ENCODE measurements around the gene SMARCC2. TPM values are rescaled to one million over a fixed set of nuclear protein-coding genes. Genes with fewer than 3 reads are reported as not detected.

SMARCC2 gene
- total and polyA plus RNA-seq, 2 of the 13 experiments (the other 11 are each of a cell fraction or from before 2014, with no cell fraction given): 21.3 to 24.1 TPM

GRCh38 chr12:56158926-56159461 lies 30.3 kb downstream of the SMARCC2 start:
- in situ Hi-C loops (cut with HindIII; ENCODE audit: extremely low pct_ligation_motif_present, low pct_unique_long_range_greater_than_20kb) (loop anchor here (5.0 kb wide), 1 partner anchor 37 kb away; no protein-coding TSS in a partner anchor), intact Hi-C loops (cut with micrococcal nuclease; ENCODE audit: unreplicated experiment) (loop anchor here (2.0 to 5.0 kb wide), 2 partner anchors 32 to 33 kb away; no protein-coding TSS in a partner anchor)
- FAIRE-seq: peak; percentile 57
- Histone ChIP-seq H3K4me3 (replicated peaks in 1 of 3; ENCODE audit: insufficient read depth in 1 of 3, low read depth in 2 of 3, low read length in 3 of 3) (peak overlapping the region; percentile 92 to 99 (median 95)), H3K4me2 (ENCODE audit: low read depth, low read length) (peak overlapping the region; percentile 83), H3K9me3 (ENCODE audit: low read length) (no peaks in the 10 kb centered on the region), H3K4me1 (ENCODE audit: insufficient read depth, low read length) (peaks cover 57% of the 10 kb centered on the region), H3K79me2 (ENCODE audit: insufficient read depth, low read length) (peaks cover 27% of the 10 kb centered on the region), H3K9ac (ENCODE audit: insufficient read depth, low read depth, low read length) (peak overlapping the region; percentile 100), H4K20me1 (ENCODE audit: insufficient read depth, low read length) (peaks cover 28% of the 10 kb centered on the region), H3K27me3 (ENCODE audit: control insufficient read depth in 1 of 2, insufficient read depth in 2 of 2, low read length in 2 of 2) (no peaks in the 10 kb centered on the region; a peak in 1 of 5 replicates), H3K27ac (ENCODE audit: extremely low read length, insufficient read depth, low read length) (peak overlapping the region; percentile 87), H2AFZ (ENCODE audit: low read length) (no peak overlapping the region), H3K36me3 (replicated peaks in 1 of 2; ENCODE audit: control insufficient read depth in 1 of 2, insufficient read depth in 2 of 2, low read length in 2 of 2) (peaks cover 22 to 35% of the 10 kb centered on the region in 2 experiments)
- TF ChIP-seq, protein P1, sequence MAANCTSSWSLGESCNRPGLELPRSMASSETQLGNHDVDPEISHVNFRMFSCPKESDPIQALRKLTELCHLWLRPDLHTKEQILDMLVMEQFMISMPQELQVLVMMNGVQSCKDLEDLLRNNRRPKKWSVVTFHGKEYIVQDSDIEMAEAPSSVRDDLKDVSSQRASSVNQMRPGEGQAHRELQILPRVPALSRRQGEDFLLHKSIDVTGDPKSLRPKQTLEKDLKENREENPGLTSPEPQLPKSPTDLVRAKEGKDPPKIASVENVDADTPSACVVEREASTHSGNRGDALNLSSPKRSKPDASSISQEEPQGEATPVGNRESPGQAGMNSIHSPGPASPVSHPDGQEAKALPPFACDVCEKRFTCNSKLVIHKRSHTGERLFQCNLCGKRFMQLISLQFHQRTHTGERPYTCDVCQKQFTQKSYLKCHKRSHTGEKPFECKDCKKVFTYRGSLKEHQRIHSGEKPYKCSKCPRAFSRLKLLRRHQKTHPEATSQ (CRISPR knock-in tag; IDR thresholded peaks at IDR 0.05; ENCODE audit: borderline replicate concordance): no peak
- TF ChIP-seq PHF20 (CRISPR knock-in tag; IDR thresholded peaks at IDR 0.05) (no peak), NFKBIZ (CRISPR knock-in tag; IDR thresholded peaks at IDR 0.05) (no peak), ELF1 (CRISPR knock-in tag; IDR thresholded peaks at IDR 0.05) (no peak), ZNF263 (CRISPR knock-in tag; IDR thresholded peaks at IDR 0.05) (no peak), ZNF772 (CRISPR knock-in tag; IDR thresholded peaks at IDR 0.05) (no peak), HBP1 (CRISPR knock-in tag; IDR thresholded peaks at IDR 0.05; ENCODE audit: low read depth) (0 out of 2 replicates have a peak, but pooled peaks have one; percentile 52), ZSCAN20 (CRISPR knock-in tag; IDR thresholded peaks at IDR 0.05; ENCODE audit: borderline replicate concordance) (no peak), ZNF430 (CRISPR knock-in tag; IDR thresholded peaks at IDR 0.05) (peak; percentile 30; the same call in 1 of the 2 replicates), CCDC6 (CRISPR knock-in tag; IDR thresholded peaks at IDR 0.05) (0 out of 2 replicates have a peak, but pooled peaks have one; percentile 1), KDM5A (IDR thresholded peaks at IDR 0.05; ENCODE audit: borderline replicate concordance, low read length) (peak; percentile 40; the same call in 1 of the 2 replicates), ZNF891 (CRISPR knock-in tag; IDR thresholded peaks at IDR 0.05) (0 out of 2 replicates have a peak, but pooled peaks have one; percentile 38), HDAC2 (CRISPR knock-in tag; IDR thresholded peaks at IDR 0.05) (0 out of 2 replicates have a peak, but pooled peaks have one; percentile 8), POLR2A (IDR thresholded peaks at IDR 0.05; ENCODE audit: insufficient read depth in 1 of 2, low read depth in 2 of 2, low read length in 2 of 2) (peak; percentile 1 to 64; a peak in 1 of 4 replicates), ZNF232 (CRISPR knock-in tag; IDR thresholded peaks at IDR 0.05; ENCODE audit: borderline replicate concordance) (peak; percentile 9; the same call in 1 of the 2 replicates), SRF (IDR thresholded peaks at IDR 0.05; ENCODE audit: low read depth, low read length) (peak; percentile 91), SIN3A (IDR thresholded peaks at IDR 0.05; ENCODE audit: borderline replicate concordance, low read depth, low read length) (0 out of 2 replicates have a peak, but pooled peaks have one; percentile 15), SIX4 (CRISPR knock-in tag; IDR thresholded peaks at IDR 0.05) (peak; percentile 22; the same call in 1 of the 2 replicates)
- TF ChIP-seq, protein P2, sequence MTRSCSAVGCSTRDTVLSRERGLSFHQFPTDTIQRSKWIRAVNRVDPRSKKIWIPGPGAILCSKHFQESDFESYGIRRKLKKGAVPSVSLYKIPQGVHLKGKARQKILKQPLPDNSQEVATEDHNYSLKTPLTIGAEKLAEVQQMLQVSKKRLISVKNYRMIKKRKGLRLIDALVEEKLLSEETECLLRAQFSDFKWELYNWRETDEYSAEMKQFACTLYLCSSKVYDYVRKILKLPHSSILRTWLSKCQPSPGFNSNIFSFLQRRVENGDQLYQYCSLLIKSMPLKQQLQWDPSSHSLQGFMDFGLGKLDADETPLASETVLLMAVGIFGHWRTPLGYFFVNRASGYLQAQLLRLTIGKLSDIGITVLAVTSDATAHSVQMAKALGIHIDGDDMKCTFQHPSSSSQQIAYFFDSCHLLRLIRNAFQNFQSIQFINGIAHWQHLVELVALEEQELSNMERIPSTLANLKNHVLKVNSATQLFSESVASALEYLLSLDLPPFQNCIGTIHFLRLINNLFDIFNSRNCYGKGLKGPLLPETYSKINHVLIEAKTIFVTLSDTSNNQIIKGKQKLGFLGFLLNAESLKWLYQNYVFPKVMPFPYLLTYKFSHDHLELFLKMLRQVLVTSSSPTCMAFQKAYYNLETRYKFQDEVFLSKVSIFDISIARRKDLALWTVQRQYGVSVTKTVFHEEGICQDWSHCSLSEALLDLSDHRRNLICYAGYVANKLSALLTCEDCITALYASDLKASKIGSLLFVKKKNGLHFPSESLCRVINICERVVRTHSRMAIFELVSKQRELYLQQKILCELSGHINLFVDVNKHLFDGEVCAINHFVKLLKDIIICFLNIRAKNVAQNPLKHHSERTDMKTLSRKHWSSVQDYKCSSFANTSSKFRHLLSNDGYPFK (CRISPR knock-in tag; IDR thresholded peaks at IDR 0.05; ENCODE audit: borderline replicate concordance): no peak
- POLR2A ChIA-PET: interaction anchor here (1.2 to 3.4 kb wide), 9 partner anchors 9 to 229 kb away, joined by 3 to 30 read pairs (median 6); partner anchors contain the start of genes ESYT1, RPL41, SMARCC2 and ZC3H10
- 4% methylated on average over 6 of the region's 6 CpGs for WGBS (ENCODE audit: low lambda C conversion rate)
- BruUV-seq (replicated peaks): TSS peak; percentile 69
- CTCF ChIA-PET (ENCODE audit: low intra/inter-chr PET ratio, low total read pairs): interaction anchor here (1.4 to 1.8 kb wide), 2 partner anchors 30 to 33 kb away, joined by 3 to 7 read pairs; partner anchors contain the start of gene SMARCC2
- peak; percentile 51 for ATAC-seq
- peak; percentile 70 for DNase-seq (ENCODE audit: low spot score)
